22Rv1 (cell line): Measurements from ENCODE around the gene S1PR2.

Experiments
- ZFX ChIP-seq: fragments of 450-650 bp; IDR thresholded peaks from 2 replicates; pipeline ENCODE4 v1.6.1; 2017; ENCODE audit warnings: antibody characterized with exemption, borderline replicate concordance
- TF ChIP-seq, protein P1 (sequence below): fragments of 450-650 bp; IDR thresholded peaks from 2 replicates; pipeline ENCODE4 v1.5.1; 2017; ENCODE audit warnings: mild to moderate bottlenecking

DNA sequence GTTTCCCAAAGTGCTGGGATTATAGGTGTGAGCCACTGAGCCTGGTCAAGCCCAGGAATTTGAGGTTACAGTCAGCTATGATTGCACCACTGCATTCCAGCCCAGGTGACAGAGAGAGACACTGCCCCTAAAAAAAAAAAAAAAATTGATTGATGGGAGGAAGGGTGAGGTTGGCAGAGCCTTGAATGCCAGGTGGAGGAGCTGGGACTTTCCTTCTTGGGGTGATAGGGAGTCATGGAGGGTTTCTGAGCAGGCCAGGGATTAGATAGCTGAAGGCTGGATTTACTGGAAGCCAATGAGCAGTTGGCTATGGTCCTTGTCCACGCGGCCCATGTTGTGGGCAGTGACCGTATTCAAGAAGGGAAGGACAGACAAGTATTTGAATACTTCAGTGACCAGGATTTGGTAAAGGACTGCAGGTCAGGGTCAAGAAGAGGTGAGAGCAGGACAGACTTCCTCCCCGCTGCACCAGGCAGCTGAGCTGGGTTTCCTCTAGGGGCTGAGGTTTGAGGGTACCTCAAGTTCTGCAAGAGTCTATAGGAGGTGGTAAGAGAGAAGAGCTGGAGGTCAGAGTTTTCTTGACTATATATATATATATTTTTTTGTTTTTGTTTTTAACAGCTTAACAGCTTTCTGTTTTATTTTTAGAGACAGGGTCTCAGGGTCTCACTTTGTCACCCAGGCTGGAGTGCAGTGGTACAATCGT, 48.8 kb upstream of the S1PR2 start:
- TF ChIP-seq, protein P1, sequence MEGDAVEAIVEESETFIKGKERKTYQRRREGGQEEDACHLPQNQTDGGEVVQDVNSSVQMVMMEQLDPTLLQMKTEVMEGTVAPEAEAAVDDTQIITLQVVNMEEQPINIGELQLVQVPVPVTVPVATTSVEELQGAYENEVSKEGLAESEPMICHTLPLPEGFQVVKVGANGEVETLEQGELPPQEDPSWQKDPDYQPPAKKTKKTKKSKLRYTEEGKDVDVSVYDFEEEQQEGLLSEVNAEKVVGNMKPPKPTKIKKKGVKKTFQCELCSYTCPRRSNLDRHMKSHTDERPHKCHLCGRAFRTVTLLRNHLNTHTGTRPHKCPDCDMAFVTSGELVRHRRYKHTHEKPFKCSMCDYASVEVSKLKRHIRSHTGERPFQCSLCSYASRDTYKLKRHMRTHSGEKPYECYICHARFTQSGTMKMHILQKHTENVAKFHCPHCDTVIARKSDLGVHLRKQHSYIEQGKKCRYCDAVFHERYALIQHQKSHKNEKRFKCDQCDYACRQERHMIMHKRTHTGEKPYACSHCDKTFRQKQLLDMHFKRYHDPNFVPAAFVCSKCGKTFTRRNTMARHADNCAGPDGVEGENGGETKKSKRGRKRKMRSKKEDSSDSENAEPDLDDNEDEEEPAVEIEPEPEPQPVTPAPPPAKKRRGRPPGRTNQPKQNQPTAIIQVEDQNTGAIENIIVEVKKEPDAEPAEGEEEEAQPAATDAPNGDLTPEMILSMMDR, result no peak
- TF ChIP-seq ZFX, result no peak
